Nephron (organoid): ENCODE data around the gene NPTN.
"Not testable (repeated sequence)": the region's sequence is repeated elsewhere in the genome, so short reads cannot be mapped to it uniquely, and the experiment has no call there.

Source experiments
- H3K27ac Mint-ChIP-seq, 3 experiments: 2 replicates each; pipeline ENCODE4 v1.8.0; 2020; ENCODE audit warnings: mixed read lengths in 3 of 3, mild to moderate bottlenecking in 2 of 3, moderate library complexity in 1 of 3
- H3K27me3 Mint-ChIP-seq: 2 replicates; pipeline ENCODE4 v1.8.0; 2021; ENCODE audit warnings: low read depth, mild to moderate bottlenecking, moderate library complexity, mixed read lengths
- H3K36me3 Mint-ChIP-seq: 2 replicates; pipeline ENCODE4 v1.8.0; 2020; ENCODE audit warnings: low read depth, mixed read lengths
- H3K4me1 Mint-ChIP-seq: 2 replicates; pipeline ENCODE4 v1.8.0; 2020; ENCODE audit warnings: mixed read lengths
- H3K4me3 Mint-ChIP-seq, 3 experiments: 2 replicates each; pipeline ENCODE4 v1.8.0; 2020; ENCODE audit warnings: mild to moderate bottlenecking in 3 of 3, mixed read lengths in 3 of 3, moderate library complexity in 2 of 3
- H3K9me3 Mint-ChIP-seq: 2 replicates; pipeline ENCODE4 v1.8.0; 2020; ENCODE audit warnings: mixed read lengths
- TF ChIP-seq, protein P1 (sequence below), 3 experiments: fragments of 200-600 bp; sonication (generic); IDR thresholded peaks; one replicate each; pipeline ENCODE4 v1.5.0; 2021; ENCODE audit warnings: antibody characterized with exemption in 3 of 3; ENCODE audit not compliant: unreplicated experiment in 3 of 3

Gene NPTN

DNA sequence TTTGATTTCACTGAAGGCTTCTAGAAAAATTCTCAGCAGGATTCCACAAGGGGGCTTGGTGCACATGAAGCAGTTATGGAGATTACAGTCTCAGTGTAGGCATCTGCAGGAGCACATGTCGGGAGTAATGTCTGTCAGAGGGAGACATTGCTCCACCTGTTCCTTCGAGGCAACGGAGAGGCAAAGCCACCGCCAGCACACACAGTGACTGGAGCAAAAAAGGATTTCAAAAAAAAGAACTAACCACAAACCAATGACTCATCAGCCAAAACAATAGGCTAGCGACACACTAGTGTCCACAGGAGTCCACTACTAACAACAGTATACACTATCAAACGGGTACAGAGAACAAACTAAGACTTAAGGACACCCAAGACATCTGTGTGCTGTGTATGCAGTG lies 68.9 kb downstream of the NPTN start:
- Mint-ChIP-seq H3K27ac (peak overlapping the region in 2 of 3 experiments; percentile 19 to 28), H3K27me3 (no peaks in the 10 kb centered on the region), H3K36me3 (peaks cover 39% of the 10 kb centered on the region), H3K4me1 (peaks cover 23% of the 10 kb centered on the region), H3K4me3 (no peak overlapping the region), H3K9me3 (no peaks in the 10 kb centered on the region)
- TF ChIP-seq, protein P1, sequence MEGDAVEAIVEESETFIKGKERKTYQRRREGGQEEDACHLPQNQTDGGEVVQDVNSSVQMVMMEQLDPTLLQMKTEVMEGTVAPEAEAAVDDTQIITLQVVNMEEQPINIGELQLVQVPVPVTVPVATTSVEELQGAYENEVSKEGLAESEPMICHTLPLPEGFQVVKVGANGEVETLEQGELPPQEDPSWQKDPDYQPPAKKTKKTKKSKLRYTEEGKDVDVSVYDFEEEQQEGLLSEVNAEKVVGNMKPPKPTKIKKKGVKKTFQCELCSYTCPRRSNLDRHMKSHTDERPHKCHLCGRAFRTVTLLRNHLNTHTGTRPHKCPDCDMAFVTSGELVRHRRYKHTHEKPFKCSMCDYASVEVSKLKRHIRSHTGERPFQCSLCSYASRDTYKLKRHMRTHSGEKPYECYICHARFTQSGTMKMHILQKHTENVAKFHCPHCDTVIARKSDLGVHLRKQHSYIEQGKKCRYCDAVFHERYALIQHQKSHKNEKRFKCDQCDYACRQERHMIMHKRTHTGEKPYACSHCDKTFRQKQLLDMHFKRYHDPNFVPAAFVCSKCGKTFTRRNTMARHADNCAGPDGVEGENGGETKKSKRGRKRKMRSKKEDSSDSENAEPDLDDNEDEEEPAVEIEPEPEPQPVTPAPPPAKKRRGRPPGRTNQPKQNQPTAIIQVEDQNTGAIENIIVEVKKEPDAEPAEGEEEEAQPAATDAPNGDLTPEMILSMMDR (IDR thresholded peaks at IDR 0.05; ENCODE audit: unreplicated experiment in 3 of 3) = peak in 1 of 3 experiments; percentile 30

DNA sequence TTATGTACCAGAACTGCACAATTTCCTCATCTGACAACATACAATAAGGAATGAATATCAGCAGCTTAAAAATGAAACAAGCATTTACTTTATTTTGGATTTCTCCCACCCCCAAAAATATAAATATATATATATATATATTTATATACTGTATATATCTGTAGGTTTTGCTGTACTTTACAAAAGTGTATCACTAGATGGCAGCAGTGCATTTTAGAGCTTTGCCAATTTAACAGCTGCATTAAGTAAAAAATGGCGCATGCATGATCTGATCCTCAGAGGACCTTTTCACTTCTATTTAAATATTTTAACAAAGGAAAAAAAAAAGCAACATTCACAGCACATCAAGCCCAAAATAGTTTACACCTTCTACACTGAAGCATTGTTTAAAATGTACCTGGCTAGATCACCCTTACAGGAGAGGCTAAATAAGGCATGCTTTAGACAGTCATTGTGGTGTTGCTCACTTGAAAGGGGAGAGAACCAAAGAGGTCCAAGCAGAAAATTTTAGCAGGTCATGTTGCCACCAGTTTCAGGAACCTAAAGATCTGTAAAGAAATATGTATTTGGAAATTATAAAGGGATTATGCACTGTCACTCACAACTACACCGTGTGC lies 72.6 kb downstream of the NPTN start:
- Mint-ChIP-seq H3K9me3 (no peaks in the 10 kb centered on the region), H3K27ac (peak overlapping the region; percentile 26 to 68 (median 63)), H3K27me3 (no peaks in the 10 kb centered on the region), H3K4me3 (no peak overlapping the region), H3K4me1 (peaks cover 12% of the 10 kb centered on the region), H3K36me3 (peaks cover 49% of the 10 kb centered on the region)
- TF ChIP-seq, protein P1 (IDR thresholded peaks at IDR 0.05; ENCODE audit: unreplicated experiment in 3 of 3) = peak; percentile 60 to 74 (median 62)

DNA sequence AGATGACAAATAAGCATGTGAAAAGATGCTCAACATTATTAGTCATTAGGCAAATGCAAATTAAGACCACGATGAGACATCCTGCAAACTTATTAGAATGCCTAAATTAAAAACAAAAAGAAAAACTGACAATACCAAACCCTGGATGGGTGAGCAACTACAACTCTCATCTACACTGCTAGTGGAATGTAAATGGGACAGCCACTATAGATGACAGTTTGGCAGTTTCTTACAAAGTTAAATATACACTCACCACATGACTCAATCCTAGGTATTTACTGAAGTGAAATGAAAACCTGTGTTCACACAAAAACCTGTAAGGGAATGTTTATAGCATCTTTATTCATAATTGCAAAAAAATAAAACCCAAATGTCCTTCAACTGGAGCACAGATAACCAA lies 74.7 kb downstream of the NPTN start:
- Mint-ChIP-seq H3K4me1 (peaks cover 4% of the 10 kb centered on the region), H3K4me3 (no peak overlapping the region), H3K36me3 (peaks cover 43% of the 10 kb centered on the region), H3K27ac (no peak overlapping the region), H3K27me3 (no peaks in the 10 kb centered on the region), H3K9me3 (no peaks in the 10 kb centered on the region)
- TF ChIP-seq, protein P1 (IDR thresholded peaks at IDR 0.05; ENCODE audit: unreplicated experiment in 3 of 3) = no peak

DNA sequence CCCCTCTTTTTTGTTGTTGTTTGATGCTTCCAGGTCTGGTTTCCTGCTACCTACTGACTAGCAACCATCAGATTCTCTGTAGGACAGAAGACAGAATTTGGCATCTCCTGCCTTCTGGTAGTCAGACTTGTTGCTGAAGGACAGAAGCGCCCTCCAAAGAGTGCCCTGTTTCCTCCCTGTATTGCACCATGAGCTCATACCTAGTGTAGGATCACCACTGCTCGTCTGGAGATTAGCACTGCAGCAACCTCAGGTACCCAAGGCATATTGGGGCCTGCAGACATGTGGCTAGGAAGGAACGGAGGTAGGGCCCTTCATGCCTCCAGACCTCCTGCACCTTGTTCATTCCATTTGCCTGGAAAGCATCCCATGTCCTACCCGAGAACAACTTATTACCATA lies 78.1 kb downstream of the NPTN start:
- H3K36me3 Mint-ChIP-seq = peaks cover 20% of the 10 kb centered on the region

DNA sequence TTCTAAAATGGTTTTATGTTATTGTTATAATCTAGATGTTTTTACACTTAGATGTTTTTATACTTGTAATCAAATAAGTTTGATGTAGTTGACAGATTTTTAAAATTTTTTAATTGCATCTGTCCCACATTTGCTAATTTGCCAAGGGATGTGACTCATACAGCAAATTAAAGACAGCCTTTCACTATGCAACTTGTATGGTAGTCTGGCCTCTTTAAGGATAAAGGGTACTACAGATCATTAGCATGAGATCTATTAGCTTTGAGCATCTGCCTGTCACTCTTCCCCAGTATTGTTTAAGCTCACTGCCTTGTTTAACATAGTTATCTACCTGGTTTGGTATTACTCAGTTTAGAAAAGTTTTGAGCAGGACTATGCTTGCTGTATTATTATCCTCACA lies 83.0 kb downstream of the NPTN start:
- Mint-ChIP-seq H3K27me3 (no peaks in the 10 kb centered on the region), H3K27ac (no peak overlapping the region), H3K36me3 (no peaks in the 10 kb centered on the region), H3K4me1 (no peaks in the 10 kb centered on the region), H3K4me3 (no peak overlapping the region), H3K9me3 (no peaks in the 10 kb centered on the region)
- TF ChIP-seq, protein P1 (IDR thresholded peaks at IDR 0.05; ENCODE audit: unreplicated experiment in 3 of 3) = no peak

More for the DNA sequence above, 78.1 kb downstream of the NPTN start:
- H3K27me3 Mint-ChIP-seq = no peaks in the 10 kb centered on the region
- TF ChIP-seq, protein P1 (IDR thresholded peaks at IDR 0.05; ENCODE audit: unreplicated experiment in 3 of 3) = no peak
- no peak overlapping the region for H3K27ac Mint-ChIP-seq
- no peaks in the 10 kb centered on the region for H3K9me3 Mint-ChIP-seq
- H3K4me1 Mint-ChIP-seq = no peaks in the 10 kb centered on the region
- no peak overlapping the region for H3K4me3 Mint-ChIP-seq

DNA sequence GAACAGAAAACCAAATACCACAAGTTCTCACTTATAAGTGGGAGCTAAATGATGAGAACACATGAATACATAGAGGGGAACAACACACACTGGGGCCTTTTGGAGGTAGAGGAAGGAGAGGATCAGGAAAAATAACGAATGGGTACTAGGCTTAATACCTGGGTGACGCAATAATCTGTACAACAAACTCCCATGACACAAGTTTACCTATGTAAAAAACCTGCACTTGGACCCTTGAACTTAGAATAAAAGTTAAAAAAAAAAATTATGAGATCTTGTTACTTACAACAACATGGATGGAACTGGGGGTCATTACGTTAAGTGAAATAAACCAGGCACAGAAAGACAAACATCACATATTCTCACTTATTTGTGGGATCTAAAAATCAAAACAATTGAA lies 84.3 kb downstream of the NPTN start:
- not testable (repeated sequence) for H3K4me3 Mint-ChIP-seq, H3K4me1 Mint-ChIP-seq, H3K9me3 Mint-ChIP-seq, H3K27ac Mint-ChIP-seq, H3K36me3 Mint-ChIP-seq, H3K27me3 Mint-ChIP-seq
